DOHH2 (cell line): ENCODE measurements around the gene ADD3.

ENCODE experiments used
- H3F3A ChIP-seq: fragments of 200-600 bp; sonication (generic), shearing (Covaris generic); 2 replicates; pipeline ENCODE4 v1.6.0; 2016; ENCODE audit warnings: antibody characterized with exemption, mild to moderate bottlenecking; ENCODE audit not compliant: control insufficient read depth, insufficient read depth
- H3K27ac ChIP-seq: fragments of 200-600 bp; sonication (generic); 2 replicates; pipeline ENCODE4 v1.5.1; 2014; ENCODE audit warnings: low read depth, mild to moderate bottlenecking, low read length, moderate library complexity
- H3K27me3 ChIP-seq: fragments of 200-600 bp; sonication (generic); 2 replicates; pipeline ENCODE4 v1.6.1; 2014; ENCODE audit warnings: mild to moderate bottlenecking, low read length, mixed read lengths; ENCODE audit not compliant: control insufficient read depth
- H3K36me3 ChIP-seq: fragments of 200-600 bp; sonication (generic); 2 replicates; pipeline ENCODE4 v1.6.1; 2014; ENCODE audit warnings: mild to moderate bottlenecking, low read length, moderate library complexity, mixed read lengths; ENCODE audit not compliant: control insufficient read depth
- H3K4me1 ChIP-seq: fragments of 200-600 bp; sonication (generic); 2 replicates; pipeline ENCODE4 v1.6.1; 2014; ENCODE audit warnings: mild to moderate bottlenecking, low read length, mixed read lengths; ENCODE audit not compliant: control insufficient read depth
- H3K4me2 ChIP-seq: fragments of 200-600 bp; sonication (generic); 2 replicates; pipeline ENCODE4 v1.6.0; 2014; ENCODE audit warnings: mild to moderate bottlenecking, low read length, moderate library complexity
- H3K4me3 ChIP-seq: fragments of 200-600 bp; sonication (generic); 2 replicates; pipeline ENCODE4 v1.5.1; 2014; ENCODE audit warnings: mild to moderate bottlenecking, low read length, mixed read lengths
- H3K79me2 ChIP-seq: fragments of 200-600 bp; sonication (generic); 2 replicates; pipeline ENCODE4 v1.6.1; 2014; ENCODE audit warnings: mild to moderate bottlenecking, low read length, mixed read lengths; ENCODE audit not compliant: control insufficient read depth
- H3K9me2 ChIP-seq: fragments of 200-600 bp; sonication (generic); replicated peaks from 2 replicates; pipeline ENCODE4 v1.6.1; 2014; ENCODE audit warnings: mild to moderate bottlenecking, low read length, mixed read lengths; ENCODE audit not compliant: control insufficient read depth
- H3K9me3 ChIP-seq: fragments of 200-600 bp; sonication (generic); 2 replicates; pipeline ENCODE4 v1.6.1; 2014; ENCODE audit warnings: antibody characterized with exemption, low read length, mixed read lengths; ENCODE audit not compliant: control insufficient read depth, insufficient read depth
- H4K20me1 ChIP-seq: fragments of 200-600 bp; sonication (generic); 2 replicates; pipeline ENCODE4 v1.6.0; 2014; ENCODE audit warnings: low read depth, mild to moderate bottlenecking, antibody characterized with exemption, low read length, moderate library complexity; ENCODE audit not compliant: control insufficient read depth, insufficient read depth
- CTCF ChIP-seq: fragments of 200-600 bp; sonication (generic); IDR thresholded peaks from one replicate; pipeline ENCODE4 v1.5.1; 2014; ENCODE audit warnings: antibody characterized with exemption, mild to moderate bottlenecking, low read depth, low read length; ENCODE audit not compliant: poor library complexity, severe bottlenecking
- EZH2phosphoT487 ChIP-seq: fragments of 200-600 bp; sonication (generic); IDR thresholded peaks from 2 replicates; pipeline ENCODE4 v1.6.1; 2017; ENCODE audit warnings: borderline replicate concordance, mild to moderate bottlenecking, antibody characterized with exemption, low read length, moderate library complexity, mixed read lengths

Gene ADD3

DNA sequence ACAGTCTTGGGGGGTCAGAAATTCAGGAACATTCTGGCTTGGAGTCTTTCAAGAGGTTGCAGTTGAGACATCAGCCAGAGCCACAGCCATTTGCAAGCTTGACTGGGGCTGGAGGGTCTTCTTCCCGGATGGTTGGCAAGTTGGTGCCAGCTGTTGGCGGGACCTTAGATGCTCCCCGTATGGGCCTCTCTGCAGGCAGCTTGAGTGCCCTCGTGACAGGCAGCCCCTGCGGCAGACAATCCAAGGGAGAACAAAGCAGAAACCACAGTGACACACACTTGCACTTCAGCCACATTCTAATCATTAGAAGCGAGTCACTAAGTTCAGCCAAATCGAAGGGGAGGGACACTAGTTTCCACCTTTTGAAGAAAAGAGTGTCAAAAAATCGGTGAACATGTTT is 140.2 kb downstream of the ADD3 start:
- Histone ChIP-seq H3K4me3 (no peak overlapping the region), H3K9me3 (no peaks in the 10 kb centered on the region), H3K27me3 (peaks cover 41% of the 10 kb centered on the region), H4K20me1 (no peaks in the 10 kb centered on the region), H3K4me1 (peaks cover 2% of the 10 kb centered on the region), H3K79me2 (no peaks in the 10 kb centered on the region), H3K9me2 (no peaks in the 10 kb centered on the region), H3K36me3 (no peaks in the 10 kb centered on the region), H3K4me2 (no peak overlapping the region), H3F3A (no peaks in the 10 kb centered on the region), H3K27ac (no peak overlapping the region)
- no peak for TF ChIP-seq CTCF
- no peak for TF ChIP-seq EZH2phosphoT487

- Histone ChIP-seq H3K9me2 (no peaks in the 10 kb centered on the region), H3K4me2 (no peak overlapping the region), H3K27me3 (peaks cover 32% of the 10 kb centered on the region), H3K79me2 (no peaks in the 10 kb centered on the region), H3F3A (no peaks in the 10 kb centered on the region), H3K4me3 (no peak overlapping the region), H3K27ac (no peak overlapping the region), H3K9me3 (no peaks in the 10 kb centered on the region), H4K20me1 (no peaks in the 10 kb centered on the region), H3K36me3 (no peaks in the 10 kb centered on the region), H3K4me1 (peaks cover 14% of the 10 kb centered on the region)
- TF ChIP-seq CTCF (no peak), EZH2phosphoT487 (no peak)
Observed at GRCh38 chr10:110149259-110149658, 141.5 kb downstream of the ADD3 start.

GRCh38 chr10:110150046-110150445 is 142.3 kb downstream of the ADD3 start:
- Histone ChIP-seq H3K9me3 (no peaks in the 10 kb centered on the region), H3K4me3 (no peak overlapping the region), H3F3A (no peaks in the 10 kb centered on the region), H3K79me2 (no peaks in the 10 kb centered on the region), H3K36me3 (no peaks in the 10 kb centered on the region), H3K4me2 (no peak overlapping the region), H3K27me3 (peaks cover 30% of the 10 kb centered on the region), H3K27ac (no peak overlapping the region), H4K20me1 (no peaks in the 10 kb centered on the region), H3K9me2 (no peaks in the 10 kb centered on the region), H3K4me1 (peaks cover 14% of the 10 kb centered on the region)
- TF ChIP-seq CTCF (no peak), EZH2phosphoT487 (no peak)

GRCh38 chr10:110150981-110151380 is 143.2 kb downstream of the ADD3 start:
- no peak for TF ChIP-seq EZH2phosphoT487
- no peak for TF ChIP-seq CTCF
- H4K20me1 ChIP-seq, result no peaks in the 10 kb centered on the region
- H3K36me3 ChIP-seq, result no peaks in the 10 kb centered on the region
- no peaks in the 10 kb centered on the region for H3K9me2 ChIP-seq
- H3F3A ChIP-seq, result no peaks in the 10 kb centered on the region
- peaks cover 14% of the 10 kb centered on the region for H3K4me1 ChIP-seq
- peaks cover 25% of the 10 kb centered on the region for H3K27me3 ChIP-seq
- H3K27ac ChIP-seq, result no peak overlapping the region
- H3K79me2 ChIP-seq, result no peaks in the 10 kb centered on the region
- H3K9me3 ChIP-seq, result no peaks in the 10 kb centered on the region
- H3K4me2 ChIP-seq, result no peak overlapping the region
- H3K4me3 ChIP-seq, result no peak overlapping the region
